Measurements from ENCODE around the gene PACS2. TPM values are rescaled to one million over a fixed set of nuclear protein-coding genes. Genes with fewer than 3 reads are reported as not detected.

Gene PACS2
- polyA plus RNA-seq, 1 of the 3 experiments (the other 2 are of a cell fraction): 42.7 TPM

GRCh38 chr14:105432657-105433056 lies 118.1 kb downstream of the PACS2 start:
- CTCF ChIA-PET: interaction anchor here (1.1 to 1.8 kb wide), 3 partner anchors 15 to 57 kb away, joined by 4 to 8 read pairs (median 5); no protein-coding TSS in a partner anchor
- Histone ChIP-seq H4K20me1 (ENCODE audit: insufficient read depth) (peaks cover 90% of the 10 kb centered on the region), H3K27me3 (ENCODE audit: insufficient read depth) (no peaks in the 10 kb centered on the region)

GRCh38 chr14:105433161-105433605 lies 118.6 kb downstream of the PACS2 start:
- no peak overlapping the region for H3K9ac ChIP-seq
- CTCF ChIA-PET: interaction anchor here (1.1 to 1.8 kb wide), 3 partner anchors 15 to 57 kb away, joined by 4 to 8 read pairs (median 5); no protein-coding TSS in a partner anchor
- no peaks in the 10 kb centered on the region for H3K9me2 ChIP-seq
- no peak overlapping the region for H2AFZ ChIP-seq (ENCODE audit: low read depth)
- H4K20me1 ChIP-seq (ENCODE audit: insufficient read depth): peaks cover 90% of the 10 kb centered on the region
- H3K9me3 ChIP-seq: no peaks in the 10 kb centered on the region
- no peak for DNase-seq
- H3K4me1 ChIP-seq (ENCODE audit: control insufficient read depth in 1 of 2, insufficient read depth in 2 of 2, low read depth in 1 of 2, low read length in 1 of 2): peaks cover 0 to 5% of the 10 kb centered on the region in 2 experiments; a peak in 1 of 4 replicates
- no peaks in the 10 kb centered on the region for H3K27me3 ChIP-seq (ENCODE audit: insufficient read depth)
- H3K36me3 ChIP-seq (replicated peaks in 1 of 2; ENCODE audit: control insufficient read depth in 1 of 2, insufficient read depth in 2 of 2, low read length in 1 of 2): peaks cover 3 to 17% of the 10 kb centered on the region in 2 experiments
- no peak overlapping the region for H3K4me3 ChIP-seq (ENCODE audit: low read depth in 2 of 2, low read length in 1 of 2)
- peaks cover 100% of the 10 kb centered on the region for H3K79me2 ChIP-seq (ENCODE audit: insufficient read depth)
- no peak overlapping the region for H3K27ac ChIP-seq (ENCODE audit: low read depth in 2 of 2, low read length in 1 of 2)
- H3F3A ChIP-seq (replicated peaks; ENCODE audit: insufficient read depth): peaks cover 21% of the 10 kb centered on the region
- H3K4me2 ChIP-seq: no peak overlapping the region
- 95% methylated on average over 9 of the region's 17 CpGs for WGBS (ENCODE audit: low lambda C conversion rate)
- POLR2A ChIA-PET: interaction anchor here (1.1 kb wide), 1 partner anchor 448 kb away, joined by 3 read pairs; the partner anchor contains the start of gene CLBA1
- TF ChIP-seq NFIC (IDR thresholded peaks at IDR 0.05; ENCODE audit: borderline replicate concordance) (no peak), CHD2 (IDR thresholded peaks at IDR 0.05; ENCODE audit: low read length, partially characterized antibody) (no peak), PBX3 (IDR thresholded peaks at IDR 0.05) (no peak), TEAD4 (IDR thresholded peaks at IDR 0.05; ENCODE audit: borderline replicate concordance, insufficient read depth) (no peak), RAD21 (IDR thresholded peaks at IDR 0.05; ENCODE audit: low read length) (no peak), GATA2 (CRISPR knock-in tag; IDR thresholded peaks at IDR 0.05) (no peak), GABPA (IDR thresholded peaks at IDR 0.05; ENCODE audit: low read depth) (no peak), POLR2AphosphoS5 (IDR thresholded peaks at IDR 0.05; ENCODE audit: low read depth, low read length) (no peak), USF1 (IDR thresholded peaks at IDR 0.05; ENCODE audit: borderline replicate concordance, low read depth) (no peak), CTCF (IDR thresholded peaks at IDR 0.05) (no peak), FOXJ3 (CRISPR knock-in tag; IDR thresholded peaks at IDR 0.05) (no peak), SIN3A (IDR thresholded peaks at IDR 0.05; ENCODE audit: borderline replicate concordance, low read depth, low read length) (no peak), TCF12 (IDR thresholded peaks at IDR 0.05) (no peak), MAX (IDR thresholded peaks at IDR 0.05; ENCODE audit: low read depth) (no peak)

More at GRCh38 chr14:105432657-105433056, 118.1 kb downstream of the PACS2 start:
- no peak for DNase-seq
- POLR2A ChIA-PET: no interaction called here
- Histone ChIP-seq H3F3A (replicated peaks; ENCODE audit: insufficient read depth) (peaks cover 21% of the 10 kb centered on the region), H3K9me2 (no peaks in the 10 kb centered on the region), H3K9me3 (no peaks in the 10 kb centered on the region), H3K27ac (ENCODE audit: low read depth in 2 of 2, low read length in 1 of 2) (no peak overlapping the region), H3K4me2 (no peak overlapping the region), H3K4me1 (ENCODE audit: control insufficient read depth in 1 of 2, insufficient read depth in 2 of 2, low read depth in 1 of 2, low read length in 1 of 2) (peaks cover 0 to 4% of the 10 kb centered on the region in 2 experiments; a peak in 1 of 4 replicates), H2AFZ (ENCODE audit: low read depth) (no peak overlapping the region), H3K9ac (no peak overlapping the region), H3K36me3 (replicated peaks in 1 of 2; ENCODE audit: control insufficient read depth in 1 of 2, insufficient read depth in 2 of 2, low read length in 1 of 2) (peaks cover 3 to 17% of the 10 kb centered on the region in 2 experiments), H3K79me2 (ENCODE audit: insufficient read depth) (peaks cover 100% of the 10 kb centered on the region), H3K4me3 (ENCODE audit: low read depth in 2 of 2, low read length in 1 of 2) (no peak overlapping the region)
- WGBS (ENCODE audit: low lambda C conversion rate): 94% methylated on average over 12 of the region's 12 CpGs
- TF ChIP-seq PBX3 (IDR thresholded peaks at IDR 0.05) (no peak), RXRA (IDR thresholded peaks at IDR 0.05; ENCODE audit: borderline replicate concordance, low read depth) (no peak), YY1 (IDR thresholded peaks at IDR 0.05; ENCODE audit: low read depth) (no peak), FOXM1 (IDR thresholded peaks at IDR 0.05; ENCODE audit: low read depth) (no peak), MAX (IDR thresholded peaks at IDR 0.05; ENCODE audit: low read depth) (no peak), EZH2phosphoT487 (IDR thresholded peaks at IDR 0.05; ENCODE audit: borderline replicate concordance, low read depth) (no peak), RCOR1 (IDR thresholded peaks at IDR 0.05; ENCODE audit: low read length) (no peak), EP300 (IDR thresholded peaks at IDR 0.05; ENCODE audit: borderline replicate concordance in 1 of 2, low read depth in 1 of 2, low read length in 1 of 2) (no peak), MXI1 (IDR thresholded peaks at IDR 0.05; ENCODE audit: low read depth, low read length) (no peak)

Measured in SK-N-SH (cell line).